ENCODE measurements around the gene RAB25. TPM values are rescaled to one million over a fixed set of nuclear protein-coding genes. Genes with fewer than 3 reads are reported as not detected.

Gene RAB25
- total and polyA plus RNA-seq, 2 of the 13 experiments (the other 11 are each of a cell fraction or from before 2014, with no cell fraction given) = 0.20 to 0.22 TPM

- TF ChIP-seq ZNF788 (CRISPR knock-in tag; IDR thresholded peaks at IDR 0.05; ENCODE audit: borderline replicate concordance) (0 out of 2 replicates have a peak, but pooled peaks have one; percentile 5), ZFP1 (CRISPR knock-in tag; IDR thresholded peaks at IDR 0.05) (no peak), ZNF556 (CRISPR knock-in tag; IDR thresholded peaks at IDR 0.05; ENCODE audit: borderline replicate concordance) (no peak), TSC22D2 (CRISPR knock-in tag; IDR thresholded peaks at IDR 0.05; ENCODE audit: borderline replicate concordance) (no peak), GRHL1 (CRISPR knock-in tag; conservative IDR thresholded peaks at IDR 0.05) (no peak), KLF13 (CRISPR knock-in tag; IDR thresholded peaks at IDR 0.05) (peak; percentile 41; the same call in 1 of the 2 replicates), DRAP1 (CRISPR knock-in tag; IDR thresholded peaks at IDR 0.05) (peak; percentile 29; the same call in 1 of the 2 replicates), CSRNP1 (CRISPR knock-in tag; IDR thresholded peaks at IDR 0.05) (0 out of 2 replicates have a peak, but pooled peaks have one; percentile 47), TEF (CRISPR knock-in tag; IDR thresholded peaks at IDR 0.05) (no peak), PHF8 (CRISPR knock-in tag; IDR thresholded peaks at IDR 0.05) (peak; percentile 60), SRSF1 (optimal IDR thresholded peaks at IDR 0.05; ENCODE audit: low read depth, low read length) (no peak), ZSCAN5A (CRISPR knock-in tag; IDR thresholded peaks at IDR 0.05; ENCODE audit: borderline replicate concordance) (no peak), BCL6 (CRISPR knock-in tag; IDR thresholded peaks at IDR 0.05) (no peak), MTF2 (CRISPR knock-in tag; IDR thresholded peaks at IDR 0.05; ENCODE audit: borderline replicate concordance) (peak; percentile 49; the same call in 1 of the 2 replicates), U2AF1 (optimal IDR thresholded peaks at IDR 0.05; ENCODE audit: low read depth, low read length) (no peak), KLF6 (CRISPR knock-in tag; IDR thresholded peaks at IDR 0.05) (0 out of 2 replicates have a peak, but pooled peaks have one; percentile 44), HNF4A (CRISPR knock-in tag; IDR thresholded peaks at IDR 0.05) (no peak), ZKSCAN5 (CRISPR knock-in tag; IDR thresholded peaks at IDR 0.05) (no peak), SCMH1 (CRISPR knock-in tag; IDR thresholded peaks at IDR 0.05; ENCODE audit: borderline replicate concordance) (no peak), PBX3 (CRISPR knock-in tag; IDR thresholded peaks at IDR 0.05; ENCODE audit: borderline replicate concordance) (no peak), CENPT (CRISPR knock-in tag; IDR thresholded peaks at IDR 0.05; ENCODE audit: low read depth) (no peak), ZNF282 (IDR thresholded peaks at IDR 0.05; ENCODE audit: partially characterized antibody) (no peak), THYN1 (CRISPR knock-in tag; IDR thresholded peaks at IDR 0.05; ENCODE audit: borderline replicate concordance, low read depth) (no peak), RFXANK (CRISPR knock-in tag; IDR thresholded peaks at IDR 0.05) (no peak)
These were observed 54.1 kb downstream of the RAB25 start (continued) for GRCh38 chr1:156114919-156115513.
